HG02938 (cell line): ENCODE measurements around the gene PER2.
"Not testable (repeated sequence)": the region's sequence is repeated elsewhere in the genome, so short reads cannot be mapped to it uniquely, and the experiment has no call there.

Source experiments
- ATAC-seq: cut with Tn5 transposase; IDR thresholded peaks from one replicate; pipeline ENCODE4 v1.9.1; 2021; ENCODE audit warnings: mild to moderate bottlenecking, moderate library complexity; ENCODE audit not compliant: unreplicated experiment

Gene PER2

DNA sequence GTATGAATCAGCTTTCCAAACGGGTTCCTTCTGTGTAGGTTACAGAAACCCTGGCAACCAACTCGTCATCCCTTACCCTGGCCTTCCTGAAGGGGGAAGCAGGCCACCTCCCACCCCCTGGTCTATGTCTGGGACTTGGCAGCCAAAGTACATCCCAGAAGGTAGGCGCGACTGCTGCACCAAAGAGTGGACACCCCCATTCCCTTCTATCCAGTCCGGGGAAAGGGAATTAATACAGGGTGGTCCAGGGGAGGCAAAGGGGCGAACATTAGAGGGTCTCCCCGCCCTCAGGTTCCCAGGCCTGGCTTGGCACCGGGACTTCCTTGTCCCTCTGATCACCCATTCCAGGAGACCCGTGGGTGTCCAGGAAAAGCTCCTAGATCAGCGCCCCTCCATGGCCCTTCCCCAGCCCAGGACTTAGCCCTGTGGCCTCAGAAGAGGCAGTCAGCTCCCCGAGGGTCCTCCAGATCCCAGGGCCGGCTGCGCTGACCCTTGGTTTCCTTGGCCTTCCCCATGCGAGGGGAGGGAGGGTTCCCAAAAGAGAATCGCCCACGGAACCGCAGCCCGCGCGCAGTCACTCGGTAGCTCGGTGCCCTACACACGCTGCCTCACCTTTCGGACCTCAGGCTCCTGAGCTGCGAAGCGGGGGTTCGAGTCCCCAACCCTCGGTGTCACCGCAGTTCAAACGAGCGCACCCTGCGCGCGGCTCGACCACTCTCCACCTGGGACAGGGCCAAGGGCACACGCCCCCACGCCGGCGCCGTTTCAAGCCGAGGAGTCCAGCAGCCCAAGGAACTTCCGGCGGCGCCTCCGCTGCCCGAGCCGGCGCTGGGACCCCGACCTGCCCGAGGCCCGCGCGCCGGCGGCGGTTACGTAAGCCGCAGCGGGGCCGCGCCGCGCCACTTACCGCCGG, at the start of gene PER2:
PER2 (minus strand) TSS at position 874 of the 913 bp plus-strand sequence. CDS start 10,674 bp downstream, outside the sequence.
- ATAC-seq, result peak; percentile 21

- no peak for ATAC-seq
These were observed 49.4 kb upstream of the PER2 start for GRCh38 chr2:238337846-238338245.

GRCh38 chr2:238336793-238337444, 48.5 kb upstream of the PER2 start:
- ATAC-seq, result no peak

DNA sequence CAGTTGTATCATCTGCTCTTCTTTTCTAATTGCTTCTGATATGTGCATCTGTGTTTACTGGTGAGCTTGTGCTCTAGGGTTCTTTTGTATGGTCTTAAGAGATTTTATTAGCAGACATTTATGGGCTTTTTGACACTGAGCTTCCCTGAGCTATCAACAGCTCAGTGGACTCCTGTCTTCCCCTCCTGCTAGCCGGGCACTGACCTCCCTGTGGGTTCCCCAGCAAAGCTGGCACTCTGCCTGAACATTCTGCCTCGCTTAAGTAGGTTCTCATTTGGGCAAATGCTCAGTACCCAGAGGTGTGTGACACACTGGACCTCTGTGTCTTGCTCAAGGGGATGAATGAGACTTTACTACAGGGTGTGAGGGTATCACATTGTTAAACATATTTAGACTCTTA, 47.7 kb upstream of the PER2 start:
- no peak for ATAC-seq

DNA sequence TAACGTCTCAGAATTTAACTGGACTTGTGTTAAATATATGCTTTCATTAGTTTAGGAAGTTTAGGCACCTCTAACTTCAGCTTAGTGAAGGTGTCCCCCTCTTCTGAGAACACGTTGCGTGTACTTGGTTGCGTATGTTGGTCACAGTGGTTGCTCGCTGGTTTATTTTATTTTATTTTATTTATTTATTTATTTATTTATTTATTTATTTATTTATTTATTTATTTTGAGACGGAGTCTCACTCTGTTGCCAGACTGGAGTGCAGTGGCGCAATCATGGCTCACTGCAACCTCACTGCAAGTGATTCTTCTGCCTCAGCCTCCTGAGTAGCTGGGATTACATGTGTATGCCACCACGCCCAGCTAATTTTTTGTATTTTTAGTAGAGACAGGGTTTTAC, 47.2 kb upstream of the PER2 start:
- ATAC-seq, result not testable (repeated sequence)

DNA sequence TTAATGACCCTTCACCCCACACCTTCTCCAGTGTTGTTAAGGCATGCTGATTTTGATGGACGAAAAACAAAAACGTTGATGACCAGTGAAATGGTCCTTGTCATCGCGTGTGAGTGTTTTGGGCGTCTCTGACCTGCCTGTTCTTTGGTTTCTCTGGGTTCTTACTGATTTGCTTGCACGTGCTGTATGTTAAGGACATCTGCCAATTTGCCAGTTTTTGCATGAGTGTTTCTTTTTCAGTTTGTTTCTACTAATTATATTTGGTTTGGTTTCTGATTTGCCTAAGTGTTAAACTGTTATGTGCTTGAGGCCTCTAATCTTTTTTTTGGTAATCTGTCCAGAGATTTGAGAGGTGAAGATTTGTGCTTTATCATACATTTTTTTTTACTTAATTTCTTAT, 46.5 kb upstream of the PER2 start:
- no peak for ATAC-seq

GRCh38 chr2:238331916-238332315, 43.5 kb upstream of the PER2 start:
- ATAC-seq, result no peak

DNA sequence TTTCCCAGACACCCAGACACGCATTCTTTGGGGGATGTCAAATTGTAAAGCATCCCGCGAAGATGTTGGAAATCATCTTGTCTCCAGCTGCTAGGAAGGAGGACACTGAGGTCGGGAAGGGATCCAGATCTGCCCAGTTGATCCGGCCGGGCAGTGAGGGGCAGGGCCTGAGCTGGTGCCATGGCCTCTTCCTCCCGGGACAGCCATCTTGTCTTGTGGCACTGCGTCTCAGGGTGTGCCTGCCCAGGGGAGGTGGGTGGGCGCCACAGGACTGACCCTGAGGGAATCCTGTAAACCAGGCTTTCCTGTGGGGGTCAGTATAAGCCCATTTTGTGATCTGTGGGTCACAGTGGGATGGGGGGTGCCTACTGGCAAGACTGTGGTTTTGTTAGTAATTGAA, 42.0 kb upstream of the PER2 start:
- no peak for ATAC-seq

DNA sequence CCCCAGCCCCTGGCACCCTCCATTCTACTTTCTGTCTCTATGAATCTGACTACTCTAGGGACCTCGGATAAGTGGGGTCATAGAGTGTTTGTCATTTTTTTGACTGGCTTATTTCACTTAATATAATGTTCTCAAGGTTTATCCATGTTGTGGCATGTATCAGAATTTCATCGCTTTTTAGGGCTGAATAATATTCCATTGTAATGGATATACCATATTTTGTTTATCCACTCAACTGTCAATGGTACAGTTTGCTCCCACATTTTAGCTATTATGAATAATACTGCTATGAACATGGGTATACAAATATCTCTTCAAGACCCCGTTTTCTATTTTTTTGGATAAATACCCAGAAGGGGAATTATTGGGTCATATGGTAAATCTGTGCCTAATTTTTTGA, 39.3 kb upstream of the PER2 start:
- no peak for ATAC-seq

GRCh38 chr2:238326801-238327365, 38.5 kb upstream of the PER2 start:
- ATAC-seq, result no peak

DNA sequence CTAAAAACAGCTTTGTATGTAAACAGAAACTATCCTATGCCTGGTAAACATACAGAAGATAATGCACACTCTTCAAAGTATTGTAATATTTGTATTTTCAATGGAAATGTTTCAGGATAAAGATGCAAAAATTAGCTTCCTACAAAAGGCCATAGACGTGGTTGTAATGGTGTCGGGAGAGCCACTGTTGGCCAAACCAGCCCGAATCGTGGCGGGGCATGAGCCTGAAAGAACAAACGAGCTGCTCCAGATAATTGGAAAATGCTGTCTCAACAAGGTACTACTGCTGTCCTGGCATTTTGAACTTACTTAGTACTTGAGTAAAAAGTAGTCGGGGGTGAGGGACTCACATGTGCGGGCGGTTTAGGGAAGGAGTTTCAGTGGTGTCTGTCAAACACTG, 37.3 kb upstream of the PER2 start:
- no peak for ATAC-seq

GRCh38 chr2:238324248-238324647, 35.8 kb upstream of the PER2 start:
- ATAC-seq, result not testable (repeated sequence)

DNA sequence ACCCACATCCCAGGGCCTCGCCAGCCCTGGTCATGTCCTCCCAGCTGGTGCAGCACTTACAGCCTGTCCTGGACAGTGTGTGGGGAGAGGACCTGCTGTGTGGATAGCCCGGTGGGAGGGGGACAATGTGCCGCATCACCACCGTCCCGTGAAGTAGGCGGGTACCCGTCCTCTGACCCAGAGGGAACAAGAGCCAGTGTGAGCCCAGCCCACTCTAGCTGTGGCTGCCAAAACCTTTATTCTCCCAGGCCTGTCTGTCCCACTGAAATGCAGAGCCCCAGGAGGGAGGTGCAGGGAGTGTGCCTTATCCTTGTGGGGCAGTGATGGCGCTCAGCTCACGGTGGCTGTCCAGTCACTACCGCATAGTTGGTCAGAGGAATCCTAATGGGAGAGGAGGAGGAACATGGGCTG, 33.6 kb upstream of the PER2 start:
- ATAC-seq, result no peak

DNA sequence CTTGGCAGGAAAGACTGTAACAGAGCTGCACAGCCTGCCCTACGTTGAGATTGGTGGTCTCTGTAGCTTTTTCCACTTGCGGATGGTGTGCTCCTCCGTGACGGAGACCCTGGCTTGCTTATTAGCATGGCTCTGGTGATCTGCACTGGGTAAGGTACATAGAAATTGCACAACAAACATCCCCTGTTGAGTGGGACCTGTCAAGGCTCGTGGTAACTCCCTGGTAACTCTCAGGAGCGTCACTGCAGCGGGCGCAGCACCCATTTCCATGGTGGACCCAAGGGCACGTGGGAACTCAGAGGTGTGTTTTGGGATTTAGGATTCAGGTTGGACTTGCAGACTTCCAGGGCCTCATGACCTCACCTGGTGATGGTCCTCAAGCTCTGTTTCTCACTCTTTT, 33.1 kb upstream of the PER2 start:
- no peak for ATAC-seq

- ATAC-seq, result peak; percentile 45
These were observed 32.4 kb upstream of the PER2 start for GRCh38 chr2:238320648-238321281.

DNA sequence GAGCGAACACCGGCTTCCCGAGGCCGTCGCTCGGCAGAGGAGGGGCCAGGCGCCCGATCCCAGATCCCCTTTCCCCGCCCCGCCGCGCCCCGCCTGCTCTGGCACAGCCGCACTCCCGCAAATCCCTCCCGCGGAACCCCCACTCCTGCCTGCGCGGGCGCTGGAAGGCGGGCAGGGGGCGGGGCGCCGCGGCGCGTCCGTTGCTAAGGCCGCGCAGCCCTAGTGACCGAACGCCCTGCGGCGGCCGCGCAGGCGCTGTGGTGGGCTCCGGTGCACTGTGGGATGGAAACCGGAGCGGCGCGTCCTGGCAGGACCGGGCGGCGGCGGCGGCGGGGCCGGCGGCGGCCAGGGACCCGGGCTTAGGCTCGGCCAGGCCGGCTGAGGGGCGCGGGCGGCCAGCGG, 31.8 kb upstream of the PER2 start, which contains the start of gene TRAF3IP1:
TRAF3IP1 (plus strand) TSS at position 273 of the 402 bp plus-strand sequence. CDS start 145 bp downstream, outside the sequence.
- peak; percentile 89 for ATAC-seq

DNA sequence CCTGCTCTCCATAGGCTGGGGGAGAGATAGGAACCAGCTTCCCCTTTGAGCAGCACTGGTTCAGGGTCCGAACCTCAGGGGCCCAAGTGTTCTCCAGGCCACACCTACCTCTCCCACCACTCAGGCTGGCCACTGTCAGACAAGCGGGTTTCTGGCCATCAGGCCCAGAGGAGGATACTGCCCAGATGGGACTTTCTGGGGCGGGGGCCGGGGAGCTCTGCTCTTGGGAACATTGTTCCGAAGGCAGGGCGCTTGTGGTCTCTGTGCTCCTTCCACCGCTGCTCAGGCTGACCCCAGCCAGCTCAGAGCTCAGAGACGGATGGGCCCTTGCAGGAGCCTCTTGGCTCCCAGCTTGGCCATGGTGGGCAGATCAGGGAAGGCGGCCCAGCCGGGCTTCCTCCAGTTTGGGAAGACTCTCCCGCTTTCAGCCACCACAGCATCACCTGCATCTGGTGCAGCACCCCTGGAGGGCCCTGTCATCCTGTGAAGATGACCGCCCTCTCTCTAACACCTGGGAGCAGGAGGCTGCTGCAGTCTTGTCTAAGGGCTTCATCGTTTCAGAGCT, 26.7 kb upstream of the PER2 start:
- no peak for ATAC-seq

- no peak for ATAC-seq
These were observed 26.2 kb upstream of the PER2 start for GRCh38 chr2:238314576-238314975.

GRCh38 chr2:238313991-238314350, 25.6 kb upstream of the PER2 start:
- ATAC-seq, result no peak

DNA sequence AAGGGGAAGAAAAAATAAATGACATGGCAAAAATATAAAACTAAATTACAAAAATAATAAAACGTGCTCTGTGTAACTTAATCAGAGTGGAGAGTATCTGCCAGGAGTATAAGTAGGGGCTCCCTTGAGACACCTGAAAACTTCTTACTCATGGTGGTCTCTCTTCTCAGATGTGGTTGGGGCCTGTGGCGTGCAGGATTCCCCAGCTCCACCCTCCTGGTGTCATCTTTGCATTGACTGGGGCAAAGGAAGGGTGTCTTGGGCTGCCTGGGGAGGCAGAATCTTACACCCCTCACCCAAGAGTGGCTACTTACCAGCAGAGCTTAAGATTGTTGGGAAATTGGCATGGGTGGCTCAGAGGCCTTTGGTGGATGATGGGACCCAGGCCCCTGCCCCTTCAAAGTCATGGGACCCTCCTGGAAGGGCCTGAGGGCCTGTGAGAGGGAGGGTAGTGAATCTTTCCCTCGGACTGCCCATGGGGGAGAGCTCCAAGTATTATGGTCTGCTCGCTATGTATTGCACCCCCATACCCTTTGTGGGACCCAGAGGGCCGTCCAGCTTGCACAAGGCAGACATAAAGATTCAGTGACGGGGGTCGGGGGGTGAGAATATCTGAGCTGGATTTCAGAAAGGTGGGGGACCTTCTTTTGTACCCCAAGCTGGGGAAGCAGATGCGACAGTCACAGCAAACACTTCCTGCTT, 25.0 kb upstream of the PER2 start:
- no peak for ATAC-seq
